GM11168 (cell line): ENCODE data around the gene KLHDC8A.
"Not testable (repeated sequence)": the region's sequence is repeated elsewhere in the genome, so short reads cannot be mapped to it uniquely, and the experiment has no call there.

Experiments used
- in situ Hi-C: fragments of 300-500 bp; cut with MboI; formaldehyde crosslinking; loops from one replicate; pipeline ENCODE4 v1.12.0; 2022; ENCODE audit warnings: low sequenced_read_pairs; ENCODE audit not compliant: unreplicated experiment

KLHDC8A gene

DNA sequence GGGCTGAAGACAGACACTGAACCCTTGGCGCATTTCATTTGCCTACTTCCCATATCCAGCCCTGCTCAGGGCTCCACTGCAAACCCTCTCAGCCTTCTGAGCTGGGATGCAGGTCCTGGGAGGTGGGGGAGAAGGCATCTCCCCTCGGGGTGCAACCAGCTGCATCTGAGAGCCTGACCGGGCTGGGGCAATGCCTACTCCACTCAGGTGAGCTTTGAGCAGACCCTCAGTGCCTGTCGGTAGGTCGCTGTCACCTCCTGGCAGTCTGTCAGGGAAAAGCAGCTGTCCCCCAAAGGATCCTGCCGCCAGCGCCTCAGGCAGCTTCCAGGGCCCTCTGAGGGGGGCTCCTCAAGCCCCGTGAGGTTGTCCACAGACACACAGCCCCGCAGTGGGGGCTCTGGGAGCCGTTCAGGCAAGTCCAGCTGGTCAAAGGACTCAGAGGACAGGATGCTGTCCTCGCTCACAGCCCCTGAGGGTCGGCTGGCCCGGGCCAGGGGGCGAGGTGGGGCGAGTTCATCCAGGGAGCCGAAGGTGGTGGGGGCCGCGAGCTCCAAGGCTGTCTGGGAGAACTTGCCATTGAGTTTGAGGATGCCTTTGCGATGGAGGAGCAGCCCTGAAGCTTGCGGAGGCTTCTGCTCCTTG lies 53.4 kb downstream of the KLHDC8A start:
- in situ Hi-C loops = no loop called here

DNA sequence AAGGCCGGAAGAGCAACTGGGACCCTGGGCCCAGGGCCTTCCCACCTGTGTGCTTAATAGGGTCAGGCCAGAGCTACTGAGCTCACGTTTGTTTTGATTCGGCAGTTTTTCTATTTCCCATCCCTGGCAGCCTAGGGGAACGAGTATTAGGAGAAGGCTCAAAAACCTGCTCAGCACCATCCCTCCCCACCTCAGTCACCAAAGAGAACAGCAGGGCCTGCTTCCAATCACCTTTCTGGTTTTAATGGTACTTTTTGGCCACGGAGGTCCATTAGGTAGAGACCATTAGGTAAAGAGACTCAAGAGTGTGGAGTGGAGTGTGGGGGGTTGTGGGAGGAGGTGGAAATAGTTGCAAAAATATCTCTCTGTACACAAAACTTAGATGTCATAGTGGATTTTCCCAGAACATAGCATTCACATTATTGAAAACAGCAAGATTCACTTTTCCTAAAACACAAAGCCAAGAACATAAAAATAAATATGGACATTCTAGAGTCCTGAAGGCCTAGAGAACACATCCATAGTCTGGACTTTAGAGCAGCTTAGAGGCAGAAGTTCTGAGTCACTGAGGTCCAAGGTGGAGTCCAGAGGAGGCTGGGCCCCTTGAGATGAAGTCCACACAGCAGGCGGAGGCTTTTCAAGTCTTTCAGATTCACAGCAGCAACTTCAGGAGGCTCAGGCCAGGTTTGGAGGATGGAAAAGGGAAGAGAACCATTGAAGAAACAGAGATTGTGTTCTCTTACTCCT lies 54.7 kb downstream of the KLHDC8A start:
- in situ Hi-C loops = no loop called here

DNA sequence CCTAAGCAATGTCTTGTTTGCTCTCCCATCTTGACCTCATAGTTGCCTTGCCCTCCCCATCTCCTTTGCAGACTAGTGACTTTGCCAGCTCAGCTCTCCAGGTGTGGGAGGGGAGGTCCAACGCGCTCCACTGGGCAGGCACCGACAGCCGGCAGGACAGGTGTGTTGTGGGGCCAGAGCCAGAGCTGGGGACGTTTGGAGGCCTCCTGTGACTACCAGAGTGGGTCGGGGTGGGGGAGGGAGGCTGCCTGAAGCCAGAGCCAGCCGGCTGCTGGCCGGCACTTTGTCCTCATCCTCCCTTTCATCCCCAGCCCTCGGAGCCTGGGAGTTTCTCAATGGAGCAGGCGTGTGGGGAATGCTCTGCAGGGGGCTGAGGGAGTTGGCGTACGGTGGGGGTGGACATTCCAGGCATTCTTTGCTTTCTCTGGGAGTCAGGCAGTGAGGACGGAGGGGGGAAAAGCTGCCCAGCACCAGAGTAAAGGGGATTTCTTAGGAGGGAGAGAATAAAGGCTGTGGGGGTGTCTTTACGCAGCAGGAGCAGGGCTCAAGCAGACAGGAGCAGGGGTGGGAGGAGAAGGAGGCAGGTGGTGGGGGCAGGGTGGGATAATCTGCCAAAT lies 55.4 kb downstream of the KLHDC8A start:
- in situ Hi-C loops = no loop called here

DNA sequence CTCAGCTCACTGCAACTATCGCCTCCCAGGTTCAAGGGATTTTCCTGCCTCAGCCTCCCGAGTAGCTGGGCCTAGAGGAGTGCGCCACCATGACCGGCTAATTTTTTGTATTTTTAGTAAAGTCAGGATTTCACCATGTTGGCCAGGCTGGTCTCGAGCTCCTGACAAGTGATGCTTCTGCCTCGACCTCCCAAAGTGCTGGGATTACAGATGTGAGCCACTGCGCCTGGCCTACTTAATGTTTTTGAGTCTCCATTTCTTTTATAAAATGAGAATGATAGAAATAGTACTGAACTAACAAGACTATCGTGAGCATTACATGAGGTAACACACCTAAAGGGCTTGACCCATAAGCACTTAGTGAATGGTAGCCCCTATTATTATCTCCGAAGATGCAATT lies 56.6 kb downstream of the KLHDC8A start:
- in situ Hi-C loops = no loop called here

DNA sequence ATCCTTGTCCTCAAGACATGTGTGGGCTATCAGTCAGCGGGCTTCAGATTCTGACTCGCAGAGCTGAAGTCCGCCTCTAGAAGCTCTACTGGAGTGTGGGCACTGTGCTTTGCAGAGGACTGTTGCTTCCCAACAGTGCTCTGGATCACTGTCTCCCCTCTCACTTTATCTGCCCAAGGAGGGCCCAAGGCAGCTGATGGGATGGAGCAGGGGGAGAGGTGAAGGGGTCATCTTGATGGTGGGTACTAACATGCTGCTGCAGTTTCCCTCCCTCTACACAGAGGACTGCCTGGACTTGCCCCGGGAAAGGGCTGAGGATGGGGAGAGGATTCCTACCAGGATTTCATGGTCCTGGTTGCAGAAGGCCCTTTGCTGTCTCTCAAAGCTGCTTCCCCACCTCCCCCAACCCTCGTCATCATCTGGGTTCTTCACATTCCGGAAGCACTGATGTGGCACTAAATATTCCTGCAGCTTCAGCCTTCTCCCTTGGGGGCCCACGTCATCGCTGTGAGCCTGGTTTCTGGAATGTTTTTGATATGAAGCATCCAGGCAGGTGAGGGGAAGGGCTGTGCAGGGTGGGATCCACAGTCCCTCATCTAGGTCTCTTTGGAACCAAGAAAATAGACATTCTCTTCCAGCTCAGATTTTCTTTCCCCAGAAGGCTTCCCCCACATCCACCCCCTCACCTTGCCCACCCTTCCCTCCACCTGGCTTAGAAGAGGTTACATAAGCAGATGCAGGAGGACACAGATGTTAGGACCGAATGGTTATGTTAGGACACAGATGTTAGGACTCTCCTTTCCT lies 58.3 kb downstream of the KLHDC8A start:
- in situ Hi-C loops = no loop called here

DNA sequence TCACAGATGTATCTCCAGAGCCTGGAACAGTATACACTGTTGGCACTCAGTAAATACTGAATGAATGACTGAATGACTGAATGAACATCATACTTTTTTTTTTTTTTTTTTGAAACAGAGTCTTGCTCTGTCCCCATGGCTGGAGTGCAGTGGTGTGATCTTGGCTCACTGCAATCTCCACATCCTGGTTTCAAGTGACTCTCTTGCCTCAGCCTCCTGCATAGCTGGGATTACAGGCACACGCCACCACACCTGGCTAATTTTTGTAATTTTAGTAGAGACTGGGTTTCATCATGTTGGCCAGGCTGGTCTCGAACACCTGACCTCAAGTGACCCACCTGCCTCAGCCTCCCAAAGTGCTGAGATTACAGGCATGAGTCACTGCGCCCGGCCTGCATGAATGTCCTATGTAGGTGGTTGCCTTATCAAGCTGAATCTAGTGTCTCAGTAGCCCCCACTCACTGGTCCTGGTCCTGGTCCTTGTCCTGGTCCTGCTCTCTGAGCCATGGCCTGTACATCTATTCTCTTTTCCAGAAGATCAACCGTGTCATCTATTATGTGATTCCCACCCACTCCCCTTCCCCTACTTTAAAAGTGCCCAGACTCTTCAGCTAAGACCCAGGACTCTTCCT lies 59.1 kb downstream of the KLHDC8A start:
- in situ Hi-C loops = not testable (repeated sequence)

DNA sequence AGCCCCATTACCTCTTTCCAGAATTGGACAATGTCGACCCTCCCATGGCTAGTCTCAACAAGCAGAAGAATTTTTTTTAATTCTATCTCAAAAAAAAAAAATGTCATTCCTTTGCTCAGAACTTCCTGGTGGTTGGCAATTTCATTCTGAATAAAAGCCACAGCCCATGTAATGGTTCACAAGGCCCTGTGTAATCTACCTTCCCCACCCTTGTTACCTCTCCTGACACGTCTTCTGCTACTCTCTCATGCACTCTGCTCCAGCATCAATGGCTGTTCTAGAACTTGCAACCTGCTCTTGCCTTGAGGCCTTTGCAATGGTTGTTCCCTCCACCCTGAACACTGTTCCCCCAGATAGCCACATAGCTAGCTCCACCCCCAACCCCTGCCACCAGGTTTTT lies 60.6 kb downstream of the KLHDC8A start:
- in situ Hi-C loops = no loop called here

DNA sequence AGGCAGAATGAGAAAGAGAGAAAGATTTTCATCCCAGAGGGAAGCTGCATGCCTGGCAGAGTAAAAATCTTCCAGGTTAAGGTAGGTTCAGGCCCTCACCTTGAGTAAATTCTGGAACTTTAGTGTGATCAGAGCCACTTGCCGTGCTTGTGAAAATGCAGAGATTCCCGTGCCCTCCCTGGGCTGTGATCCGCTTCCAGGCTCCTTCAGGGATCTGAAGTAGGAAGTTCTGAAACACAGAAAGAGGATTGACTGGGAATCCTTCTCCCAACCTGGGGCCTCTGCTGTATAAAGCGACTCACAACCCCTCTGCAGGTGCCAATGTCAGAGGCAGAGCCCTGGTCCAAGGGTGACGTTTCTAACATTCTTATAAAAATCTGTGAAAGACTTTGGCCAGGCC lies 61.8 kb downstream of the KLHDC8A start:
- in situ Hi-C loops = no loop called here

DNA sequence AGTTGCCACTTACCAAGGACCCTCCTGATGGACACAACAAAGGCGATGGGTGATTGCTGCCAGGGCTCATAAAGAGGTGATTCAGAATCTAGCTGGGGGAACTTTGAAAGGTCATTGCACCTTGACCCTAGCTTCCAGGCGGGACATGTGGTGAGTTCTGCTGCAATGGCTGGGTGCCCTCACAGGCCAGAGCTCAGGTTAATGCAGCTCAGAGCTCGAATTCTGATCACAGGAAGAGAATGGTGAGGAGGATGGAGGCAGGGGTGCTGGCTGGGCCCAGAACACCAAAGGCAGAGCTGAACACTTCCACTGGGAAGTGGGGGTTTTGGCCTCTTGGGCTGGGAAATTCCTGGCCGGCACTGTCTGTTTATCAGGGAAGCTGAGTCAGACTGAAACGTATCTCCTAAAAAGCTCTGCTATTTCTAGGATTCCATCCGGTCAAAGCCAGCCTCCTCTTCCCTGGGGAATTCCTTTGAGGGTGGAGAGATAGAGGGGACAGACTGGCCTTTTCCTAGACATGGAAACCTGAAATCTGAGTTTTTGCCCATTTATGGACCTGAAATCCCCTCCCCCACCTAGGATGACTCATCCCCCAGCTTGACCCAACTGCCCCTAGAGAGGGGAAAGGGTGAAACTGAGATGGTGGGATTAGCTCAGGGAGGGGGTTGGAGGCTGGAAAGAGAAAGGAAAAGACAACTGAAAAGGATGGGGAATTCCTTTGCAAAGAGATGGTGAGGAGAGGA lies 62.4 kb downstream of the KLHDC8A start:
- in situ Hi-C loops = no loop called here

DNA sequence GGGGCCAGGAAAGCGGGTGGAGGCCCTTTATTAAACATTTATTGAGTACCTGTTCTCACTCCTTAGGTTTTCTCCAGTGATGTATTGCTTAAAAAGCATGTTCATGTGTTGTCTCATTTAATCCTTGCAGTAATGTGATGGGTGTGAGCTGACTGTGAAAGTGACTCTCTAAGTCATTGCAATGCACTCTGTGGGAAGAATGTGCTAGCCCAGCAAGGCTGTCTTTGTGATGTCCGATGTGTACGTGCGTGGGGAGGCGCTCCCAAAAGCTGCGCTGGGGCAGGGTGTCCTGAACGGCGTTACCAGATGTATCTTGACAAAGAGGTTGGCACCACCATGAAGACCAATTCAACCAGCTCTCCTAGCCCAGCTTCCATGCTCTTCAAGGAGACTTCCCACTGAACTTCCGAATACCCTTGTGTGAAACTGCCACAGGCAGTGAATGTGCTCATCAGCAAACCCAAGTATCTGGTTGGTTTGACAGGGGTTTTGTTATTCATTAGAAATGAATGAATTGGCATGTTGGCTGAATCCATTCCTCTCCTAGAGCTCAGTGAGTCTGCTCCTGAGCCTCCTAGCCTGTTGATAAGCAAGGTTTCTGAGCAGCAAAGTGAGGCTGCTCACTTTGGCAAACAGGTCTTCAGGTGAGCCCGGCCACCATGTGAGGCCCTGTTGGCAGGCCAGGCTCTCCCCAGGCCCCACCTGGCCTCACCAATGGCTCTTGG lies 63.2 kb downstream of the KLHDC8A start:
- in situ Hi-C loops = no loop called here

DNA sequence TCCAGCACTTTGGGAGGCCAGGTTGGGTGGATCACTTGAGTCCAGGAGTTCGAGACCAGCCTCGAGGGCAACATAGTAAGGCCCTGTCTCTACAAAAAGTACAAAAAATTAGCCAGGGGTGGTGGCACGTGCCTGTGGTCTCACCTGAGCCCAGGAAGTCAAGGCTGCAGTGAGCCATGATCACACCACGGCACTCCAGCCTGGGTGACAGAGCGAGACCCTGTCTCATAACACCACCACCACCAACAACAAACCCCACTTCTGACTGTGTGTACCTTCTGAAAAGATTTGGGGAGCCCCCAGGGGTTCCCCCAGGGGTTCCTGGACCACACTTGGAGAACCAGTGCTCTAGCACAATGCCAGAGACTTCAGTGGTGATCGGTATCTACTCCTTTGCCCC lies 65.1 kb downstream of the KLHDC8A start:
- in situ Hi-C loops = no loop called here

DNA sequence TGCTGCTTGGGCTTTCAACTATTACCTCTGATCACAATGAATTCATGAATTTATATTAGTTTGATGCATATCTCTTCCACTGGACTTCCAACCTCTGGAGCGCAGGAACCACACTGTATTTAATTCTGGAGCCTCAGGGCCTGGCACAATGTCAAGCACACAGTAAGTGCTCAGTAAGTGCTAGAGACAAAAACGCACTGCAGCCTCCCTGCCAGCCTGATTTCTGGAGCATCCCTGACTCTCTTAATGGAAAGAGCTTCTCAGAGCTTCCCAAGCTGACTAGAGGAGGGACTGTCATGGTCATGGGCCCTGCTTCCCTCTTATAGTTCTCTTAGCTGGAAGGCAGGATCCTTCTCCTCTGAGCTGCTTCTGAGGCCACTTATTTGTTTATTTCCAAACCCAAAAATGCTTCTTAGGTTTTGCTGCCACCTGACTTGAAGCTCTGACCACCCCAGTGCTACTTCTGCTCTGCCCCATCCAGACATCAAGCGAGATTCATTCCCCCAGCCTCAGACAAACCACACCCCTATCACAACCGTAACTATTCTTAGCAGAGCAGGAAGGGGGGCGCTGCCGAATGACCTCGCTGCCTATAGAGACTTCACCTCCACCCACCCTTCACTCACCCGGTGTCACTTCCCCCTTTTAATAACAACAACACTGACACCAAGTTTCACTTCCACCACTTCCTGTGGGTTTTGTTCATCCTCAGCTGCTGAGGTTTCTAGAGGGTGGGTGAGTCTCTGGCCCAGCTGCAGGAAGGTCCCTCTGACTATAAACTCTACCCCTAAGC lies 68.8 kb downstream of the KLHDC8A start:
- in situ Hi-C loops = no loop called here

DNA sequence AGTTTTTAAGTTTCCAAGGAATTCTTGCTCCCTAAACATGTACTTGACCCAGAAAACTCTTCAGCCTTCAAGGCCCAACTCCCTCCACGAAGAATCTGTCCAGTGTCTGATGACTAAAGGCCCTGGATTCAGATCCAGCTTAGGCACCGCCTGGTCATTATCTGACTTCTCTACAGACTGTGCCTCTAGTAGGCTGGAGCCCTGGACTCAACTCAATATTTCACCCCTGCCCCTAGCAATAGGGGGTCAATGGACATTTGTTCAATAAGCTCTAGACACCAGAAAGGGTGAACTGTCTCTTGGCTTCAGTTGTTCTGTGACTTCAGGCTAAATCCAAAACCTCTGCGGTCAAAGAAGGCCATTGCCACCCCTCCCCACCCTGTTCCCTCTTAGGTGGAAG lies 69.6 kb downstream of the KLHDC8A start:
- in situ Hi-C loops = no loop called here

DNA sequence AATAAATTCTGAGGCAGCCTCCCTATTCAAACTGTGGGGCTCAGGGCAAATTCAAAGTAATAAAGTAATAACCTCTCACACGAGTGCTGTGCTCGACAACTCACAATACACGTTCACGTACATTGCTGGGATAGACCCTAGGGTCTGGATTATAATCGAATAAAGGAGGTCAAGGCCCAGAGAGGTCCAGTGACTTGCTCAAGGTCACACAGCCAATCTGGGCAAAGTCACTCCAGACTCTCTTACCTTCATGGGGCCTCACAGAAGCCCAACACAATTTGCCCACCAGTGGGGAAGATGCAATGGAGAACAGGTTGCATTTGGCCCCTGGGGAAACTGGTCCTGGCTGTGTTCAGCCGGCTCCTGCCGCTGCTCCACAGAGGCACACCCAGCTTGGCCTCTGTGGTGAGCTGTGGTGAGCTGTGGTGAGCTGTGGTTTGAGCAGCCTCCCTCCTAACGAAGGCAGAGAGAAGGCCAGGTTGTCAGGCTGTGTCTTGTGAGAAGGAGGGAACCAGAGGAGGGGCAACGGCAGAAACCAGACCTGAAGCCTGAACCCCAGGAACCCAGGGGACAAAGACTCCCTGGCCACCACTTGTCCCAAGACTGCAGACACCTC lies 70.3 kb downstream of the KLHDC8A start:
- in situ Hi-C loops = no loop called here
